OCI-LY7 (cell line): ENCODE results near the gene NIPBL. TPM values are rescaled to one million over a fixed set of nuclear protein-coding genes. Genes with fewer than 3 reads are reported as not detected.

Experiments
- BruUV-seq: library from RNA; stranded (reverse); fragments of 400-500 nt; replicated peaks from 2 replicates; lab custom pipeline; 2021; lab: Mats Ljungman, UMichigan
- CTCF ChIA-PET: fragments of 300-600 bp; sonication (Branson Sonifier 250); formaldehyde crosslinking; loops from one replicate; lab custom pipeline; 2022; ENCODE audit warnings: antibody characterized with exemption; ENCODE audit not compliant: unreplicated experiment; lab: Charles Lee
- POLR2A ChIA-PET: fragments of 300-600 bp; sonication (Branson Sonifier 250); formaldehyde crosslinking; loops from one replicate; lab custom pipeline; 2022; ENCODE audit warnings: antibody characterized with exemption; lab: Charles Lee
- DNase-seq: peaks from one replicate; pipeline ENCODE4 v3.0.0-alpha.2; 2015; ENCODE audit warnings: low spot score
- H2AFZ ChIP-seq: fragments of 200-600 bp; sonication (generic), shearing (Covaris generic); 2 replicates; pipeline ENCODE4 v1.6.1; 2014; ENCODE audit warnings: mild to moderate bottlenecking, antibody characterized with exemption, low read length, moderate library complexity
- H3K27ac ChIP-seq: fragments of 200-600 bp; sonication (generic); 2 replicates; pipeline ENCODE4 v1.5.1; 2014; ENCODE audit warnings: mixed run types, low read depth, mild to moderate bottlenecking, moderate library complexity, low read length, inconsistent platforms; ENCODE audit not compliant: poor library complexity, severe bottlenecking
- H3K36me3 ChIP-seq: fragments of 200-600 bp; sonication (generic); 2 replicates; pipeline ENCODE4 v1.6.1; 2014; ENCODE audit warnings: mild to moderate bottlenecking, antibody characterized with exemption, low read length, moderate library complexity, mixed read lengths; ENCODE audit not compliant: insufficient read depth
- H3K4me1 ChIP-seq: fragments of 200-600 bp; sonication (generic); 2 replicates; pipeline ENCODE4 v1.5.1; 2014; ENCODE audit warnings: mild to moderate bottlenecking, low read length; ENCODE audit not compliant: insufficient read depth, poor library complexity, severe bottlenecking
- H3K4me2 ChIP-seq: fragments of 200-600 bp; sonication (generic); 2 replicates; pipeline ENCODE4 v1.6.1; 2014; ENCODE audit warnings: mild to moderate bottlenecking, low read length
- H3K4me3 ChIP-seq: fragments of 200-600 bp; sonication (generic); 2 replicates; pipeline ENCODE4 v1.5.1; 2014; ENCODE audit warnings: mild to moderate bottlenecking, low read depth, low read length; ENCODE audit not compliant: poor library complexity, severe bottlenecking
- H3K79me2 ChIP-seq: fragments of 200-600 bp; sonication (generic); 2 replicates; pipeline ENCODE4 v1.6.1; 2016; ENCODE audit warnings: low read depth, mild to moderate bottlenecking, low read length, moderate library complexity, mixed read lengths; ENCODE audit not compliant: insufficient read depth
- H3K9me2 ChIP-seq: fragments of 200-600 bp; sonication (generic); 2 replicates; pipeline ENCODE4 v1.6.1; 2016; ENCODE audit warnings: mild to moderate bottlenecking, low read length, mixed read lengths; ENCODE audit not compliant: insufficient read depth
- H3K9me3 ChIP-seq: fragments of 200-600 bp; sonication (generic); 2 replicates; pipeline ENCODE4 v1.6.1; 2014; ENCODE audit warnings: mild to moderate bottlenecking, mixed run types, low read length, mixed read lengths
- H4K20me1 ChIP-seq: fragments of 200-600 bp; sonication (generic); 2 replicates; pipeline ENCODE4 v1.6.1; 2014; ENCODE audit warnings: mild to moderate bottlenecking, antibody characterized with exemption, low read length, moderate library complexity, mixed read lengths; ENCODE audit not compliant: insufficient read depth
- CTCF ChIP-seq: fragments of 200-600 bp; sonication (generic); conservative IDR thresholded peaks from 2 replicates; pipeline ENCODE4 v1.5.1; 2014; ENCODE audit warnings: mild to moderate bottlenecking, antibody characterized with exemption, low read length, moderate library complexity, mixed read lengths
- EZH2phosphoT487 ChIP-seq: fragments of 200-600 bp; sonication (generic); IDR thresholded peaks from 2 replicates; pipeline ENCODE4 v1.6.1; 2018; ENCODE audit warnings: low read depth, borderline replicate concordance, mild to moderate bottlenecking, mixed run types, antibody characterized with exemption, low read length, moderate library complexity, mixed read lengths
- intact Hi-C: fragments of 100-400 bp; cut with micrococcal nuclease; formaldehyde crosslinking; loops from one replicate; pipeline ENCODE4 v1.10.0; 2022; ENCODE audit not compliant: unreplicated experiment
- total RNA-seq, 2 experiments: library from RNA; depleted of rRNA in 1 of 2; stranded (reverse); fragments of >200 nt in 1 of 2; shearing (Covaris generic) in 1 of 2; gene quantifications; 2 replicates each; pipeline ENCODE4 v1.2.3, GENCODE V29; 2014 to 2022

NIPBL gene
- total RNA-seq, 2 experiments from 2014 or later = 24.9 to 56.1 TPM

GRCh38 chr5:37047947-37048346 lies 171.4 kb downstream of the NIPBL start:
- BruUV-seq = no TSS peak
- no peak for DNase-seq
- intact Hi-C loops = no loop called here
- ChIA-PET POLR2A (interaction anchor here (1.0 to 1.2 kb wide), 2 partner anchors 10 to 11 kb away, joined by 3 read pairs; no protein-coding TSS in a partner anchor), CTCF (no interaction called here)
- Histone ChIP-seq H3K9me3 (no peaks in the 10 kb centered on the region), H3K36me3 (peaks cover 86% of the 10 kb centered on the region), H3K4me2 (no peak overlapping the region), H3K79me2 (no peaks in the 10 kb centered on the region), H2AFZ (no peak overlapping the region), H3K27ac (no peak overlapping the region), H4K20me1 (no peaks in the 10 kb centered on the region), H3K4me1 (no peaks in the 10 kb centered on the region), H3K9me2 (no peaks in the 10 kb centered on the region), H3K4me3 (no peak overlapping the region)
- TF ChIP-seq CTCF = no peak
- no peak for TF ChIP-seq EZH2phosphoT487

GRCh38 chr5:37054391-37054790 lies 177.8 kb downstream of the NIPBL start:
- no TSS peak for BruUV-seq
- Histone ChIP-seq H3K79me2 (no peaks in the 10 kb centered on the region), H3K4me2 (no peak overlapping the region), H3K27ac (no peak overlapping the region), H3K9me2 (no peaks in the 10 kb centered on the region), H3K4me3 (no peak overlapping the region), H3K4me1 (no peaks in the 10 kb centered on the region), H3K9me3 (no peaks in the 10 kb centered on the region), H2AFZ (no peak overlapping the region), H3K36me3 (peaks cover 80% of the 10 kb centered on the region), H4K20me1 (no peaks in the 10 kb centered on the region)
- no peak for TF ChIP-seq EZH2phosphoT487
- no peak for TF ChIP-seq CTCF
- ChIA-PET CTCF (no interaction called here), POLR2A (no interaction called here)
- DNase-seq = no peak
- intact Hi-C loops = no loop called here

- H4K20me1 ChIP-seq = no peaks in the 10 kb centered on the region
- intact Hi-C loops = no loop called here
Measured at GRCh38 chr5:37055383-37055990, 178.9 kb downstream of the NIPBL start.

More at GRCh38 chr5:37055383-37055990, 178.9 kb downstream of the NIPBL start:
- H3K9me2 ChIP-seq = no peaks in the 10 kb centered on the region
- H3K4me2 ChIP-seq = no peak overlapping the region
- no peak for DNase-seq
- TF ChIP-seq EZH2phosphoT487 (no peak), CTCF (no peak)
- H3K4me3 ChIP-seq = no peak overlapping the region
- BruUV-seq = no TSS peak
- H3K4me1 ChIP-seq = no peaks in the 10 kb centered on the region
- H3K36me3 ChIP-seq = peaks cover 80% of the 10 kb centered on the region
- POLR2A ChIA-PET = interaction anchor here (1.0 to 1.1 kb wide), 2 partner anchors 19 to 68 kb away, joined by 3 to 7 read pairs; no protein-coding TSS in a partner anchor
- no peaks in the 10 kb centered on the region for H3K9me3 ChIP-seq
- CTCF ChIA-PET = no interaction called here
- no peaks in the 10 kb centered on the region for H3K79me2 ChIP-seq
- no peak overlapping the region for H2AFZ ChIP-seq
- no peak overlapping the region for H3K27ac ChIP-seq
